HL-60 (cell line): ENCODE measurements around the gene SAC3D1.
A peak's percentile ranks its signal among the peaks of the same experiment; 100 is the strongest.

Source experiments
- DNase-seq, 2 experiments: peaks; one replicate each; pipeline ENCODE4 v3.0.0-alpha.2; 2010 to 2020; ENCODE audit warnings: low read depth in 1 of 2, low spot score in 1 of 2
- H3K27ac ChIP-seq: fragments of 250-450 bp; sonication (Bioruptor Pico); replicated peaks from 2 replicates; pipeline ENCODE4 v1.5.1; 2020; ENCODE audit warnings: mild to moderate bottlenecking, moderate library complexity
- H3K27me3 ChIP-seq: fragments of 250-450 bp; sonication (Bioruptor Pico); 2 replicates; pipeline ENCODE4 v1.5.1; 2021; ENCODE audit warnings: mild to moderate bottlenecking, moderate library complexity; ENCODE audit not compliant: insufficient read depth, poor library complexity, severe bottlenecking
- H3K4me3 ChIP-seq: replicated peaks from 2 replicates; pipeline ENCODE4 v1.5.1; 2011; ENCODE audit warnings: mild to moderate bottlenecking, control low read depth, low read length; ENCODE audit not compliant: insufficient read depth
- GABPA ChIP-seq: IDR thresholded peaks from 2 replicates; pipeline ENCODE4 v1.6.1; 2012; ENCODE audit warnings: low read depth
- POLR2AphosphoS5 ChIP-seq: IDR thresholded peaks from 2 replicates; pipeline ENCODE4 v1.6.1; 2012; ENCODE audit warnings: low read depth
- REST ChIP-seq: IDR thresholded peaks from 2 replicates; pipeline ENCODE4 v1.6.1; 2012; ENCODE audit warnings: low read depth; ENCODE audit not compliant: insufficient replicate concordance
- SPI1 ChIP-seq: IDR thresholded peaks from 2 replicates; pipeline ENCODE4 v1.6.1; 2012; ENCODE audit warnings: low read depth, mild to moderate bottlenecking, borderline replicate concordance
- TF ChIP-seq, protein P1 (sequence below): IDR thresholded peaks from one replicate; pipeline ENCODE4 v1.5.1; 2011; ENCODE audit warnings: low read length, control low read depth, inconsistent platforms; ENCODE audit not compliant: insufficient read depth

Gene SAC3D1

GRCh38 chr11:65013130-65013887 lies 27.7 kb upstream of the SAC3D1 start:
- peak; percentile 85 to 96 for DNase-seq
- H3K4me3 ChIP-seq, result peak overlapping the region; percentile 60
- H3K27me3 ChIP-seq, result no peaks in the 10 kb centered on the region
- no peak for TF ChIP-seq REST
- no peak for TF ChIP-seq POLR2AphosphoS5
- peak; percentile 81; the same call in 1 of the 2 replicates for TF ChIP-seq SPI1
- TF ChIP-seq GABPA, result no peak
- TF ChIP-seq, protein P1, sequence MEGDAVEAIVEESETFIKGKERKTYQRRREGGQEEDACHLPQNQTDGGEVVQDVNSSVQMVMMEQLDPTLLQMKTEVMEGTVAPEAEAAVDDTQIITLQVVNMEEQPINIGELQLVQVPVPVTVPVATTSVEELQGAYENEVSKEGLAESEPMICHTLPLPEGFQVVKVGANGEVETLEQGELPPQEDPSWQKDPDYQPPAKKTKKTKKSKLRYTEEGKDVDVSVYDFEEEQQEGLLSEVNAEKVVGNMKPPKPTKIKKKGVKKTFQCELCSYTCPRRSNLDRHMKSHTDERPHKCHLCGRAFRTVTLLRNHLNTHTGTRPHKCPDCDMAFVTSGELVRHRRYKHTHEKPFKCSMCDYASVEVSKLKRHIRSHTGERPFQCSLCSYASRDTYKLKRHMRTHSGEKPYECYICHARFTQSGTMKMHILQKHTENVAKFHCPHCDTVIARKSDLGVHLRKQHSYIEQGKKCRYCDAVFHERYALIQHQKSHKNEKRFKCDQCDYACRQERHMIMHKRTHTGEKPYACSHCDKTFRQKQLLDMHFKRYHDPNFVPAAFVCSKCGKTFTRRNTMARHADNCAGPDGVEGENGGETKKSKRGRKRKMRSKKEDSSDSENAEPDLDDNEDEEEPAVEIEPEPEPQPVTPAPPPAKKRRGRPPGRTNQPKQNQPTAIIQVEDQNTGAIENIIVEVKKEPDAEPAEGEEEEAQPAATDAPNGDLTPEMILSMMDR, result peak; percentile 64
- H3K27ac ChIP-seq, result peak overlapping the region; percentile 89

DNA sequence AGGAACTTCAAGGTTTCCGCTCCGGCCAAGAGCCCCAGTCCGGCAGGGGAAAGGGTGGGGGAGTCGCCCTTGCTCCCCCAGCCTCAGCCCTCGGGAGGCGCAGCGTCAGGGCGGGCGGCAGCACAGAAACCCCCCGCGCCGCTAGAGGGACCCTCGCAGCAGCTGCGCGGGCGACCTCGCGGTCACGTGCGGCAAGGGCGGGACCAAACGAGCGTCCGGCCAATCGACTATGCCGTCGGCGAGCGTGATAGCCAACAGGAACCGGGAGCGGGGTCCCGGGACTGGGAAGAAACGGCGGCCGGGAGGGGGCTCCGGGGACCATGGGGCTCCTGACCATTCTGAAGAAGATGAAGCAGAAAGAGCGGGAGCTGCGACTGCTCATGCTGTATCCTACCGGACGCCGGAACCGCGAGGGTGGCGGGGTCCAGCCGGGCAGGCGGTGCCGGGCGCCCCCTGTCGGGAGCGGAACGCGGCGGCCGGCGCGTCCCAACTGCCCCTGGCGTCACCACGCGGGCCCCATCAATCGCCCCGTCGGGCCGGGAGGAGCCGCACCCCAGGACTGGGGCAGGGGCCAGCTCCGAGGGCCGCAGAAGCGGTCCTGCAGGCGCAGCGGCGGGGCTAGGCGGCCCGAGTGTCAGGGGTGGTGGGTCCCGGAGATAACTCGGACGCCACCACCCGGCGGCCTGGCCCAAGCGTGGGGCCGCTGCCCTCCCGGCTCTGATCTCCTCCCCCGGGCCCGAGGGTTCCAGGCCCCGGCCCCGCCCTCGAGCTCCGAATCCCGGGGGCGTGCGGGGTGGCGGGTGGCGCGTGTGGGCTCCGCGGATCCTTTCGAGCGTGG lies 26.9 kb upstream of the SAC3D1 start, which contains the start of gene ARL2:
Gene ARL2, plus strand, starts transcription at position 273 of the 838 bp plus-strand sequence. Its CDS starts 48 bp downstream, at position 321.
- H3K27ac ChIP-seq, result peak within 1 kb of the TSS; percentile 89
- H3K4me3 ChIP-seq, result peak within 1 kb of the TSS; percentile 60
- H3K27me3 ChIP-seq, result no peaks in the 10 kb centered on the region
- peak; percentile 81 to 92 for DNase-seq
- no peak for TF ChIP-seq REST
- TF ChIP-seq, protein P1, result peak; percentile 76
- TF ChIP-seq POLR2AphosphoS5, result peak; percentile 31; the same call in 1 of the 2 replicates
- TF ChIP-seq GABPA, result no peak
- no peak for TF ChIP-seq SPI1

- peak overlapping the region; percentile 60 for H3K4me3 ChIP-seq
- H3K27me3 ChIP-seq, result no peaks in the 10 kb centered on the region
- peak in 1 of 2 experiments; percentile 24 for DNase-seq
- TF ChIP-seq GABPA (no peak), REST (no peak), SPI1 (no peak), POLR2AphosphoS5 (no peak)
- TF ChIP-seq, protein P1, result no peak
- peak overlapping the region; percentile 89 for H3K27ac ChIP-seq
Observed at GRCh38 chr11:65014726-65015227, 26.2 kb upstream of the SAC3D1 start.
